Osteoblast (primary cell): ENCODE results near the gene TP73. TPM values are rescaled to one million over a fixed set of nuclear protein-coding genes. Genes with fewer than 3 reads are reported as not detected.

ENCODE experiments used
- DNase-seq: peaks from one replicate; pipeline ENCODE4 v3.0.0; 2011; ENCODE audit warnings: low spot score, mixed read lengths; ENCODE audit not compliant: insufficient read length; ENCODE audit errors: missing footprints
- H2AFZ ChIP-seq: 2 replicates; pipeline ENCODE4 v1.6.0; 2011; ENCODE audit warnings: mild to moderate bottlenecking, low read length
- H3K27ac ChIP-seq: 2 replicates; pipeline ENCODE4 v1.5.1; 2011; ENCODE audit warnings: mild to moderate bottlenecking, low read depth, low read length, moderate library complexity
- H3K27me3 ChIP-seq: 2 replicates; pipeline ENCODE4 v1.6.0; 2012; ENCODE audit warnings: mild to moderate bottlenecking, control low read depth, inconsistent platforms, low read length, moderate library complexity; ENCODE audit not compliant: insufficient read depth
- H3K36me3 ChIP-seq: 2 replicates; pipeline ENCODE4 v1.5.1; 2011; ENCODE audit warnings: mild to moderate bottlenecking, low read length, control low read depth, moderate library complexity; ENCODE audit not compliant: insufficient read depth
- H3K4me1 ChIP-seq: 2 replicates; pipeline ENCODE4 v1.5.1; 2011; ENCODE audit warnings: mild to moderate bottlenecking, low read length, control low read depth, moderate library complexity; ENCODE audit not compliant: insufficient read depth
- H3K4me2 ChIP-seq: 2 replicates; pipeline ENCODE4 v1.6.0; 2011; ENCODE audit warnings: mild to moderate bottlenecking, low read length; ENCODE audit not compliant: insufficient read depth
- H3K4me3 ChIP-seq: fragments of 200-600 bp; sonication (generic); 3 replicates; pipeline ENCODE4 v1.5.1; 2012; ENCODE audit warnings: mild to moderate bottlenecking, low read length, inconsistent platforms; ENCODE audit not compliant: insufficient read depth
- H3K79me2 ChIP-seq: 2 replicates; pipeline ENCODE4 v1.6.0; 2012; ENCODE audit warnings: mild to moderate bottlenecking, low read length, control low read depth, inconsistent platforms; ENCODE audit not compliant: insufficient read depth
- H3K9me3 ChIP-seq: 2 replicates; pipeline ENCODE4 v1.5.1; 2011; ENCODE audit warnings: low read depth, low read length, control low read depth
- H4K20me1 ChIP-seq: 2 replicates; pipeline ENCODE4 v1.6.0; 2012; ENCODE audit warnings: mild to moderate bottlenecking, low read length, control low read depth; ENCODE audit not compliant: insufficient read depth
- CTCF ChIP-seq: IDR thresholded peaks from 2 replicates; pipeline ENCODE4 v1.5.1; 2011; ENCODE audit warnings: mild to moderate bottlenecking, low read depth, low read length, moderate library complexity; ENCODE audit errors: extremely low read depth
- total RNA-seq: library from RNA; depleted of rRNA; stranded (reverse); fragments of >200 nt; gene quantifications from 2 replicates; pipeline ENCODE4 v1.2.3, GENCODE V29; 2012

The TP73 gene
- total RNA-seq, 1 donor, result not detected

GRCh38 chr1:3778590-3779264, 126.4 kb downstream of the TP73 start:
- Histone ChIP-seq H3K27me3 (no peaks in the 10 kb centered on the region), H3K4me3 (no peak overlapping the region), H3K36me3 (peaks cover 47% of the 10 kb centered on the region), H3K27ac (no peak overlapping the region), H3K79me2 (no peaks in the 10 kb centered on the region), H3K9me3 (no peaks in the 10 kb centered on the region), H3K4me2 (no peak overlapping the region), H2AFZ (no peak overlapping the region), H4K20me1 (peaks cover 6% of the 10 kb centered on the region), H3K4me1 (peaks cover 10% of the 10 kb centered on the region)
- DNase-seq, result peak; percentile 83
- no peak for TF ChIP-seq CTCF

GRCh38 chr1:3779265-3779911, 127.1 kb downstream of the TP73 start:
- peaks cover 53% of the 10 kb centered on the region for H3K36me3 ChIP-seq
- peaks cover 6% of the 10 kb centered on the region for H4K20me1 ChIP-seq
- peak; percentile 89 for DNase-seq
- H3K27me3 ChIP-seq, result no peaks in the 10 kb centered on the region
- H3K79me2 ChIP-seq, result no peaks in the 10 kb centered on the region
- H2AFZ ChIP-seq, result no peak overlapping the region
- TF ChIP-seq CTCF, result no peak
- no peak overlapping the region for H3K4me2 ChIP-seq
- peaks cover 10% of the 10 kb centered on the region for H3K4me1 ChIP-seq
- no peak overlapping the region for H3K4me3 ChIP-seq
- H3K27ac ChIP-seq, result no peak overlapping the region
- no peaks in the 10 kb centered on the region for H3K9me3 ChIP-seq

GRCh38 chr1:3779912-3780416, 127.6 kb downstream of the TP73 start:
- no peak for TF ChIP-seq CTCF
- Histone ChIP-seq H2AFZ (no peak overlapping the region), H4K20me1 (peaks cover 6% of the 10 kb centered on the region), H3K36me3 (peaks cover 57% of the 10 kb centered on the region), H3K27ac (no peak overlapping the region), H3K4me3 (no peak overlapping the region), H3K27me3 (no peaks in the 10 kb centered on the region), H3K79me2 (no peaks in the 10 kb centered on the region), H3K9me3 (no peaks in the 10 kb centered on the region), H3K4me1 (peaks cover 9% of the 10 kb centered on the region), H3K4me2 (no peak overlapping the region)
- DNase-seq, result peak; percentile 45

GRCh38 chr1:3780901-3781300, 128.6 kb downstream of the TP73 start:
- Histone ChIP-seq H3K4me1 (no peaks in the 10 kb centered on the region), H3K36me3 (peaks cover 63% of the 10 kb centered on the region), H3K27me3 (no peaks in the 10 kb centered on the region), H3K27ac (no peak overlapping the region), H3K79me2 (no peaks in the 10 kb centered on the region), H2AFZ (no peak overlapping the region), H3K4me2 (no peak overlapping the region), H3K4me3 (no peak overlapping the region), H4K20me1 (peaks cover 6% of the 10 kb centered on the region), H3K9me3 (no peaks in the 10 kb centered on the region)
- peak; percentile 30 for DNase-seq
- no peak for TF ChIP-seq CTCF
